RWPE2 (cell line): ENCODE results near the gene AXL.

Experiments
- ATAC-seq: fragments of 200-7000 bp; cut with Tn5 transposase; 3 replicates; pipeline ENCODE4 v1.9.1; 2021; ENCODE audit warnings: low read depth
- DNase-seq: peaks from one replicate; pipeline ENCODE4 v3.0.0-alpha.2; 2020; ENCODE audit warnings: low spot score
- H3K27ac ChIP-seq: fragments of 450-650 bp; 2 replicates; pipeline ENCODE4 v1.5.1; 2017; ENCODE audit warnings: mild to moderate bottlenecking; ENCODE audit not compliant: poor library complexity, severe bottlenecking
- H3K27me3 ChIP-seq: fragments of 250-450 bp; sonication (Bioruptor Pico); 2 replicates; pipeline ENCODE4 v1.5.1; 2021; ENCODE audit warnings: mild to moderate bottlenecking, moderate library complexity; ENCODE audit not compliant: insufficient read depth, poor library complexity, severe bottlenecking
- H3K36me3 ChIP-seq: fragments of 250-450 bp; sonication (Bioruptor Pico); 2 replicates; pipeline ENCODE4 v1.5.1; 2020; ENCODE audit warnings: low read depth, mild to moderate bottlenecking, moderate library complexity
- H3K4me1 ChIP-seq: fragments of 250-450 bp; sonication (Bioruptor Pico); 2 replicates; pipeline ENCODE4 v1.5.1; 2021; ENCODE audit warnings: mild to moderate bottlenecking, moderate library complexity; ENCODE audit not compliant: insufficient read depth, poor library complexity, severe bottlenecking
- H3K4me3 ChIP-seq: fragments of 250-450 bp; sonication (Bioruptor Pico); 2 replicates; pipeline ENCODE4 v1.5.1; 2021; ENCODE audit warnings: mild to moderate bottlenecking, moderate library complexity; ENCODE audit not compliant: severe bottlenecking
- H3K9me3 ChIP-seq: fragments of 250-450 bp; sonication (Bioruptor Pico); 2 replicates; pipeline ENCODE4 v1.5.1; 2021; ENCODE audit warnings: mild to moderate bottlenecking, moderate library complexity; ENCODE audit not compliant: severe bottlenecking
- CTCF ChIP-seq: fragments of 450-650 bp; IDR thresholded peaks from one replicate; pipeline ENCODE4 v1.5.1; 2017; ENCODE audit warnings: mild to moderate bottlenecking, moderate library complexity; ENCODE audit not compliant: poor library complexity, severe bottlenecking

AXL gene

GRCh38 chr19:41255171-41255570 lies 36.1 kb downstream of the AXL start:
- no peak for ATAC-seq
- peaks cover 91% of the 10 kb centered on the region for H3K36me3 ChIP-seq
- H3K27ac ChIP-seq: no peak overlapping the region
- TF ChIP-seq CTCF: no peak
- H3K27me3 ChIP-seq: no peaks in the 10 kb centered on the region
- H3K4me1 ChIP-seq: no peaks in the 10 kb centered on the region
- no peak overlapping the region for H3K4me3 ChIP-seq
- no peaks in the 10 kb centered on the region for H3K9me3 ChIP-seq
- no peak for DNase-seq

GRCh38 chr19:41261474-41262190 lies 42.6 kb downstream of the AXL start:
- no peak; the same call in 2 of the 3 replicates for ATAC-seq
- Histone ChIP-seq H3K9me3 (no peaks in the 10 kb centered on the region), H3K36me3 (peaks cover 35% of the 10 kb centered on the region), H3K27me3 (no peaks in the 10 kb centered on the region), H3K4me3 (peak overlapping the region; percentile 47), H3K4me1 (peaks cover 4% of the 10 kb centered on the region), H3K27ac (peak overlapping the region; percentile 94)
- TF ChIP-seq CTCF: no peak
- no peak for DNase-seq

GRCh38 chr19:41263042-41263849 lies 44.2 kb downstream of the AXL start:
- Histone ChIP-seq H3K36me3 (peaks cover 35% of the 10 kb centered on the region), H3K4me3 (peak overlapping the region; percentile 47), H3K27me3 (no peaks in the 10 kb centered on the region), H3K27ac (peak overlapping the region; percentile 94), H3K4me1 (peaks cover 5% of the 10 kb centered on the region), H3K9me3 (no peaks in the 10 kb centered on the region)
- ATAC-seq (peak; percentile 6), DNase-seq (no peak)
- no peak for TF ChIP-seq CTCF

GRCh38 chr19:41263850-41264580 lies 45.0 kb downstream of the AXL start, which contains the start of gene HNRNPUL1:
Gene HNRNPUL1 (plus strand): TSS chr19:41264372. CDS start chr19:41264504, 132 bp downstream.
- peak within 1 kb of the TSS; percentile 87 for H3K4me3 ChIP-seq
- H3K9me3 ChIP-seq: no peaks in the 10 kb centered on the region
- H3K4me1 ChIP-seq: peaks cover 5% of the 10 kb centered on the region
- ATAC-seq: peak; percentile 65; the same call in 2 of the 3 replicates
- peaks cover 35% of the 10 kb centered on the region for H3K36me3 ChIP-seq
- TF ChIP-seq CTCF: peak; percentile 16
- H3K27ac ChIP-seq: peak within 1 kb of the TSS; percentile 94
- DNase-seq: peak; percentile 96
- no peaks in the 10 kb centered on the region for H3K27me3 ChIP-seq
